ENCODE measurements around the gene KLB. TPM values are rescaled to one million over a fixed set of nuclear protein-coding genes. Genes with fewer than 3 reads are reported as not detected.
A peak's percentile ranks its signal among the peaks of the same experiment; 100 is the strongest.

The KLB gene
- total RNA-seq, 1 donor from 2014 or later: 0.18 TPM

- intact Hi-C loops (cut with micrococcal nuclease): loop anchor here (1.0 to 10.0 kb wide), 10 partner anchors 11 to 846 kb away; partner anchors contain the start of genes KLF3, N4BP2, PDS5A and SMIM14
- H3K4me1 Mint-ChIP-seq: peaks cover 36% of the 10 kb centered on the region
- peak; percentile 90 for DNase-seq
- ChIA-PET CTCF (interaction anchor here (1.1 to 2.2 kb wide), 3 partner anchors 11 to 520 kb away, joined by 3 to 9 read pairs (median 8); no protein-coding TSS in a partner anchor), POLR2A (interaction anchor here (0.6 to 5.6 kb wide), 35 partner anchors 9 to 1147 kb away, joined by 3 to 94 read pairs (median 4); partner anchors contain the start of genes RFC1, SMIM14, UBE2K and UGDH)
- peak within 1 kb of the TSS; percentile 97 for H3K4me3 Mint-ChIP-seq
- ATAC-seq (ENCODE audit: low read depth): peak; percentile 81
- H3K9me3 Mint-ChIP-seq: no peaks in the 10 kb centered on the region
- H3K36me3 Mint-ChIP-seq (ENCODE audit: low read depth): peaks cover 66% of the 10 kb centered on the region
- peak within 1 kb of the TSS; percentile 98 for H3K27ac Mint-ChIP-seq
- H3K27me3 Mint-ChIP-seq: no peaks in the 10 kb centered on the region
- TF ChIP-seq CTCF (IDR thresholded peaks at IDR 0.05): no peak
Observed at GRCh38 chr4:39458505-39459300, 52.0 kb downstream of the KLB start, which contains the start of the genes LIAS and RPL9. Gene LIAS, plus strand, starts transcription at chr4:39459056. Its CDS starts 62 bp downstream, at chr4:39459118. Gene RPL9, minus strand, starts transcription at chr4:39458922. Its CDS starts 483 bp downstream, at chr4:39458439.

GRCh38 chr4:39464886-39465501, 58.3 kb downstream of the KLB start:
- H3K36me3 Mint-ChIP-seq (ENCODE audit: low read depth): peaks cover 34% of the 10 kb centered on the region
- H3K9me3 Mint-ChIP-seq: no peaks in the 10 kb centered on the region
- ATAC-seq (ENCODE audit: low read depth) (no peak), DNase-seq (no peak)
- peaks cover 8% of the 10 kb centered on the region for H3K4me1 Mint-ChIP-seq
- ChIA-PET POLR2A (no interaction called here), CTCF (no interaction called here)
- no peaks in the 10 kb centered on the region for H3K27me3 Mint-ChIP-seq
- no peak for TF ChIP-seq CTCF (IDR thresholded peaks at IDR 0.05)
- intact Hi-C loops (cut with micrococcal nuclease): loop anchor here (5.0 to 10.0 kb wide), 2 partner anchors 297 to 410 kb away; no protein-coding TSS in a partner anchor
- H3K4me3 Mint-ChIP-seq: no peak overlapping the region
- no peak overlapping the region for H3K27ac Mint-ChIP-seq

- POLR2A ChIA-PET: interaction anchor here (0.5 to 1.1 kb wide), 2 partner anchors 112 to 172 kb away, joined by 3 read pairs; partner anchors contain the start of gene SMIM14
Observed at GRCh38 chr4:39466747-39467146, 60.0 kb downstream of the KLB start.

GRCh38 chr4:39467464-39467863, 60.7 kb downstream of the KLB start:
- intact Hi-C loops (cut with micrococcal nuclease): loop anchor here (5.0 to 10.0 kb wide), 2 partner anchors 295 to 407 kb away; no protein-coding TSS in a partner anchor
- CTCF ChIA-PET: no interaction called here

More at GRCh38 chr4:39466747-39467146, 60.0 kb downstream of the KLB start:
- Mint-ChIP-seq H3K27me3 (no peaks in the 10 kb centered on the region), H3K36me3 (ENCODE audit: low read depth) (peaks cover 37% of the 10 kb centered on the region), H3K4me1 (peaks cover 8% of the 10 kb centered on the region), H3K4me3 (no peak overlapping the region), H3K9me3 (no peaks in the 10 kb centered on the region), H3K27ac (no peak overlapping the region)
- DNase-seq (no peak), ATAC-seq (ENCODE audit: low read depth) (no peak)
- no peak for TF ChIP-seq CTCF (IDR thresholded peaks at IDR 0.05)
- intact Hi-C loops (cut with micrococcal nuclease): loop anchor here (5.0 to 10.0 kb wide), 2 partner anchors 296 to 408 kb away; no protein-coding TSS in a partner anchor
- CTCF ChIA-PET: interaction anchor here (0.6 to 1.2 kb wide), 2 partner anchors 11 to 76 kb away, joined by 3 to 5 read pairs; no protein-coding TSS in a partner anchor

More at GRCh38 chr4:39467464-39467863, 60.7 kb downstream of the KLB start:
- peaks cover 8% of the 10 kb centered on the region for H3K4me1 Mint-ChIP-seq
- no peak overlapping the region for H3K4me3 Mint-ChIP-seq
- ATAC-seq (ENCODE audit: low read depth) (no peak), DNase-seq (no peak)
- no peak overlapping the region for H3K27ac Mint-ChIP-seq
- H3K9me3 Mint-ChIP-seq: no peaks in the 10 kb centered on the region
- no peak for TF ChIP-seq CTCF (IDR thresholded peaks at IDR 0.05)
- H3K36me3 Mint-ChIP-seq (ENCODE audit: low read depth): peaks cover 41% of the 10 kb centered on the region
- H3K27me3 Mint-ChIP-seq: no peaks in the 10 kb centered on the region
- POLR2A ChIA-PET: no interaction called here

All from activated B cell treated with CpG ODN at 0.5 μM for 24 hours (primary cell).